ENCODE results near the gene TRA2B.

TRA2B gene

GRCh38 chr3:185867650-185868049, 70.2 kb downstream of the TRA2B start:
- no peak for DNase-seq (ENCODE audit: low read depth)

DNA sequence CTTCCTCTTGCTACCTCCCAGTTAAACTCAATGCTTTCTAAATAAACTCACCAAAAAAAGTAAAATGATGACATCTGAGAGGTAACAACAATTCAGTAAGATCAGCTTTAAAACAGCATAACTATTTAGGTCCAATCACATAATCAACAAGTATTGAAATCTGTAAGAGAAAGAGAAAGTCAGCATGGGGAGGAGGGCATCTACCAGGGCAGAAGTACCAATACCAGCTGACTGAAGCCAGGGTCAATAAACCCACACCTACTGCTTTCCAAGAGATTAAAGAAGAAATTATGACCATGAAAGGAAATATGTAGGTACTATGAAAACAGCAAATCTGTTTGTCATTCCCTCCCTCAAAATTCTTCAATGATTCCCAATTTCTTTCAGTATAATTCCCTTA, 70.8 kb downstream of the TRA2B start:
- no peak for DNase-seq (ENCODE audit: low read depth)

- no peak for DNase-seq (ENCODE audit: low read depth)
These were observed 71.3 kb downstream of the TRA2B start for GRCh38 chr3:185866555-185866954.

Data from non-pigmented ciliary epithelial cell (primary cell).